H1 (cell line): Measurements from ENCODE around the gene TRIM67. TPM values are rescaled to one million over a fixed set of nuclear protein-coding genes. Genes with fewer than 3 reads are reported as not detected.

Experiments
- BRCA1 ChIP-seq: IDR thresholded peaks from 2 replicates; pipeline ENCODE4 v1.6.1; 2012; ENCODE audit warnings: low read depth, low read length, improper control_type of control experiment
- EGR1 ChIP-seq: IDR thresholded peaks from 2 replicates; pipeline ENCODE4 v1.6.1; 2011; ENCODE audit warnings: low read depth, low read length, borderline replicate concordance
- JUN ChIP-seq: IDR thresholded peaks from 2 replicates; pipeline ENCODE4 v1.6.1; 2011; ENCODE audit warnings: low read depth, mild to moderate bottlenecking, improper control_type of control experiment, low read length
- KDM4A ChIP-seq: IDR thresholded peaks from one replicate; pipeline ENCODE4 v1.7.1; 2012; ENCODE audit warnings: low read depth, mild to moderate bottlenecking, moderate library complexity, low read length, inconsistent platforms; ENCODE audit not compliant: severe bottlenecking
- NANOG ChIP-seq: IDR thresholded peaks from 2 replicates; pipeline ENCODE4 v1.6.1; 2011; ENCODE audit warnings: low read length, low read depth, mild to moderate bottlenecking, inconsistent platforms; ENCODE audit not compliant: insufficient read depth, poor library complexity, severe bottlenecking
- PHF8 ChIP-seq: fragments of 200-600 bp; sonication (generic); conservative IDR thresholded peaks from 2 replicates; pipeline ENCODE4 v1.7.1; 2012; ENCODE audit warnings: low read depth, mild to moderate bottlenecking, inconsistent platforms, low read length, moderate library complexity
- RFX5 ChIP-seq: IDR thresholded peaks from 2 replicates; pipeline ENCODE4 v1.6.1; 2011; ENCODE audit warnings: low read depth, low read length, improper control_type of control experiment, borderline replicate concordance
- polyA plus RNA-seq, 7 experiments: library from polyadenylated mRNA; depleted of rRNA in 3 of 7; stranded (reverse) in 5 of 7; unstranded in 2 of 7; fragments of >200 nt in 5 of 7; fragments of 200-250 nt in 2 of 7; gene quantifications; 1 replicate in 5 of 7; 2 replicates in 1 of 7; 4 replicates in 1 of 7; pipeline versions ENCODE4 v1.2.1 to v1.2.3, GENCODE V29; 2011 to 2013; ENCODE audit warnings: missing spikeins in 2 of 7, mixed read lengths in 2 of 7
- total RNA-seq: library from RNA; stranded (reverse); fragmentation: NEBNext Ultra II Directional; extraction: Animal tissue kit (Norgen Biotek cat#: 25700); gene quantifications from 2 replicates; pipeline ENCODE4 v1.2.1, GENCODE V29; 2021

TRIM67 gene
- total and polyA plus RNA-seq, 2 of the 8 experiments (the other 6 are each of a cell fraction or from before 2014, with no cell fraction given), result under 0.01 TPM; not detected in 1

DNA sequence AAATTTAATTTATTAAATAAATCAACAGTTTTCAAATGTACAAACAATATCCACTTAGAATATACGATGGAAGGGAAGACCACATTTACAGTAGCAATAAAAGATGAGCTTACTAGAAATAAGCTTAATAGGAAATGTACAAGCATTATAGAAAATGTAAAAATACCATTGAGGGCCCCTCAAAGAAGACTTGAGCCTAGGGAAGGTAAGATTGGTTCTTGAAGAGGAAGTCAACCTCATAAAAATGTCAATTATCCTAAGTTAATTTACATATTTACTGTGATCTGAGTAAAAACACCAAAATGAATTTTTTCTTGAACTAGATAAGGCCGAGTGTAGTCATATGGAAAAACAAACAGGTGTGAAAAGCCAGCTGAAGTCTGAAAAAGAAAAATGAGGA is 39.7 kb upstream of the TRIM67 start (continued):
- TF ChIP-seq PHF8, result no peak
- TF ChIP-seq JUN, result no peak
- TF ChIP-seq EGR1, result no peak
- no peak for TF ChIP-seq NANOG
- TF ChIP-seq BRCA1, result no peak
- TF ChIP-seq RFX5, result no peak
- no peak for TF ChIP-seq KDM4A
